ENCODE results near the gene MIEN1.
"Not testable (repeated sequence)": the region's sequence is repeated elsewhere in the genome, so short reads cannot be mapped to it uniquely, and the experiment has no call there.

MIEN1 gene, protein sequence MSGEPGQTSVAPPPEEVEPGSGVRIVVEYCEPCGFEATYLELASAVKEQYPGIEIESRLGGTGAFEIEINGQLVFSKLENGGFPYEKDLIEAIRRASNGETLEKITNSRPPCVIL

DNA sequence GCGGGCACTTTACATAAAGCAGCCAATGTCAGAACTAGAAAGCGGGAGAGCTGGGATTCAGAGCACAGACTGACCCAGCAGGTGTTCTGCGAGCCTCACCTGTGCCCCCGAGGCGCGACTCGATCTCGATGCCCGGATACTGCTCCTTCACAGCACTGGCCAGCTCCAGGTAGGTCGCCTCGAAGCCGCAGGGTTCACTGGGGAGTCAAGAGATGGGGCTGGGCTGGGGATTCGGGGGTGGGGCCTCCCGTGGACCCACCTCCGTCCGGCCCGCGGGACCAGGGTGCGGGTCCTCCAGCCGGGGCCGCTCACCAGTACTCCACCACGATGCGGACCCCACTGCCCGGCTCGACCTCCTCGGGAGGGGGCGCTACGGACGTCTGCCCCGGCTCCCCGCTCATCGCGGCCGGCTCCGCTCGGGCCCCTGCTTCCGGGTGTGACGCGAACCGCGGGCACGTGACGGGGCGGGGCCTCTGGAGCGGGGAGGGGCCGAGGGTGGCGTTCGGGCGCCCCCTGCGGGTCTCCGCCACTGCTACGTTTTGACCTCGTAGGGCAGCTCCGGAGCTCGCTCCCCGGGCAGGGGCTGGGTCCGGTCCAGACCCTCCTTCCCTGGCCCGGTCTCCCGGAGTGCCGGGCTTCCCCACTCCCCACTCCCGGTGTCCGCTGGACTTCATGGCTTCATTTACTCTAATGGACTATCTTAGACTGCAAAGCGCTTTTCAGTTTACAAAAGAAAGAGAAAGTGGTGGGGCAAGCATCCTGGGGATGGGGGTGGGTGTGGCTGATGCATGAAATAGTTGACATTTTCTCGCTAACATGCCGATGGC lies at the start of gene MIEN1:
MIEN1 (minus strand) TSS at position 438 of the 827 bp plus-strand sequence; CDS start at position 401, 37 bp downstream.
- peak; percentile 14 for DNase-seq

DNA sequence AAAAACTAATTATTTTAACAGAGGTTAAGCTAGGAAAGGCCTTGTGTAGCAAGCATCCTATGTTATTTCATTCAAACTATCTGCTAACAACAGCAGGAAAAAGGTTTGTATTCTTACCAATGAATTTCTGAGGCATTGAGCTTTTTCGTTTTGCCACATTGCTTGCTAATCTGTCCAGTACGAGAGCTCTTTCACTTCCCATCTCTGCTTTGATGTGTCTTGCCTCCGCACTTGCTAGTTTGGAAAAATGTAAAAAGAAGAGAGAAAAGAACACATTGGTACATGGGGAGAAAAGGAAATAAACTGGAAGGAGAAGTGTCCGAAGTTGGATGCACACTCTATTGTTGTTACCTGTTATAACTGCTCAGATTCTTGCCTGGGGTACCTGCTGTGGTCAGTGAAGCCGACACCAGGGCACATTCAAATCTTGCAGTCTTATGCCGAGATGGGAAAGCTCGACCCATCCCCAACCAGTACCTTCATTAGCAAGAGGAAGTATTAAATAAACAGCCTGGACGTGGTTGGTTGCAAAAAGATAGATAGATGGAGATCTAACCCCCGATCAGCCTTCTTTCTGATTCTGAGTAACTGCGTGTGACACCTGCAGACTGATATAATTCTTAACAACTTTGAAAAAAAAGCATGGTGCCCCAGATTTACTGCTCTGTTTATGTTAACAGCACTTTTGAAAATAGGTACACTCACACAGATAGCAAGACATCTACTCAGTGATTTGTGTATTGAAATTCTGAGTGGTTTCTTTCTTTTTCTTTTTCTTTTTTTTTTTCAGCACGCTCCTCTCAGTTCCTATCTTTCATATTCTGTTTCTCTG lies 47.4 kb upstream of the MIEN1 start:
- DNase-seq, result no peak

GRCh38 chr17:39776252-39776651 lies 45.9 kb upstream of the MIEN1 start:
- no peak for DNase-seq

DNA sequence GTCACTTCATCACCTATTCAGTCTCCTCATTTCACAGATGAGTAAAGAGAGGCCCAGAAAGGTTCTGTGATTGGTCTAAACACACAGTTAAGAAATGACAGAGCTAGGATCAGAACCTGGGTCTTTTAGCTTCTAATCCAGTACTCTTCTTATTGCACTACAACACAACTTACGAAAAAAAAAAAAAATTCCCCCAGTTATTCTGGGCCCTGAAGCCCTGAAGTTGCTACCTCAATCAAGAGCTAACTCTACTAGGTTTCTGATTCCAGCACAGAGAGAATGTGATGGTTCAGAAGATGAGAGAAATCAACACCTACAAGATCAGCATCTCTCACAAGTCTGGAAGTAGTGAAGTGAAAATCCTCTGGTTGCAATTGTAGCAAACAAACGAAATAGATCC lies 44.7 kb upstream of the MIEN1 start:
- DNase-seq, result no peak

DNA sequence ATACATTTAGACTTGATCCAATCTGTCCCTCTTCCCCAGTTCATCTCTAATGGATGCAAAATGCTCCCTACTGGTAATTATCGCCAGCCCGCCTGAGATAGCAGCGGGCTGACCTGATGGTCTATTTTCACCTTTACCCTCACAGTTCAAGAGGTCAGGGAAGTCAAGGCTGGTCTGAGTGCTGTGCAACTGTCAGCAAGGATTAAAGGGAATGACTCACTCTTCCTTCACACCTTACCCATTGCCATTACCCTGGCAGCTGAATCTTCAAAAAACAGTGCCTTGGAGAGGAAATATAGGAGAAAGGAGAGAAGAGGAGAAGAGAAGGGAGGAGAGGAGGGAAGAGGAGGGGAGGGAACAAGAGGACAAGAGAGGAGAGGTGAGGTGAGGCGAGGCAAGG lies 43.7 kb upstream of the MIEN1 start:
- no peak for DNase-seq

- no peak for DNase-seq
Measured at GRCh38 chr17:39772987-39773934, 42.9 kb upstream of the MIEN1 start.

DNA sequence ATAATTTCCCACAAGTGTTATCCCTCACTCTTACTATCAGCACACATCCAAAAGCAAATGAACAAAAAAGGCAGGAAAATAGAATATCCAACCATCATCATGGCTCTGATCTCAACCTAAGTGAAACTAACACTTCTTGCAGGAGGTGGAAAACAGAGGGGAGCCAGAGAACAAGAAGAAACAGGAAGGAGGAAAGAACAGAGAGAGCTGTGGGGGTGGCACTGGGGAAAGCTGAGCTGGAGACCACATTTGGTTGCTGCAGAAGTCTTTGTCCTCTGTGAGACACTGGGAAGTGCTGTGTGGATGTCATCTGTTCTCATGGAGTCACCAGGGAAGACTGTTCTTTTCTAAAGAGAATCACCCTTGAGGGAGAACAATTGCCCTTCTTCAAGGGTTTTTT lies 42.1 kb upstream of the MIEN1 start:
- DNase-seq, result no peak

GRCh38 chr17:39769974-39770587 lies 39.7 kb upstream of the MIEN1 start:
- peak; percentile 56 for DNase-seq

- no peak for DNase-seq
Measured at GRCh38 chr17:39767147-39767546, 36.8 kb upstream of the MIEN1 start.

DNA sequence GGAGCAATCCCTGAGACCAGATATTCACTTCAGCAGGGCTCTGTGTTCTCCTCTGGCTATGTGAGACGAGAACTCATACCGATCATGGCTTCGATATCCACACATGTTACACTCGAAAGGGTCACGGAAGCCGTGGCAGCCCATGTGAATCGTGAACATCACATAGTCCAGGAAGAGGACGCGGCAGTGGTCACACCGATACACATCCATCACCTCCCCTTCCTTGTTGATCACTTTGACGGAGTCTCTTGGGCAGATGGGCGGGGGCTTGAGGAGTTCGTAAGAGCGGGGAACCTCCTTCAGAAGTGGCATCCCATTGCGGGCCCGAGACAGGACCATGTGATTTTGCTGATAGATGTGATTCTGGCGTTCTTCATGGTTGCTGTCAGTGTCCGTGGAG lies 35.4 kb upstream of the MIEN1 start:
- no peak for DNase-seq

- DNase-seq, result no peak
Measured at GRCh38 chr17:39765175-39765574, 34.8 kb upstream of the MIEN1 start.

GRCh38 chr17:39764171-39764570 lies 33.8 kb upstream of the MIEN1 start:
- not testable (repeated sequence) for DNase-seq

GRCh38 chr17:39763051-39763820 lies 32.9 kb upstream of the MIEN1 start:
- no peak for DNase-seq

GRCh38 chr17:39761861-39762496 lies 31.6 kb upstream of the MIEN1 start:
- no peak for DNase-seq

DNA sequence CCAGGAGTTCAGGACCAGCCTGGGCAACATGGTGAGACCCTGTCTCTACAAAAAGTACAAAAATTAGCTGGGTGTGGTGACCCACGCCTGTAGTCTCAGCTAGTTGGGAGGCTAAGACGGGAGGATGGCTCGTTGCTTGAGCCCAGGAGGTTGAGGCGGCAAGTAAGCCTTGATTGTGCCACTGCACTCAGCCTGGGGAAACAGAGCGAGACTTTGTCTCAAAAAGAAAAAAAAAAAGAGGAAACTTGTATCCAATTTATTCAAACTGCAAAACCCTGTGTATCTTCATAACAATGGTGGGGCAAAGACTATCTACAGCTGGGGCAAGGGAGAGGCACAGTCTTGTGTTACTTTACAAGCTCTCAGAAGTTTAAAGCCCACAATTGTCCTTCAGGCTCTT lies 28.9 kb upstream of the MIEN1 start:
- DNase-seq, result no peak

GRCh38 chr17:39757931-39758873 lies 27.9 kb upstream of the MIEN1 start:
- DNase-seq, result no peak

GRCh38 chr17:39757176-39757662 lies 26.9 kb upstream of the MIEN1 start:
- no peak for DNase-seq

DNA sequence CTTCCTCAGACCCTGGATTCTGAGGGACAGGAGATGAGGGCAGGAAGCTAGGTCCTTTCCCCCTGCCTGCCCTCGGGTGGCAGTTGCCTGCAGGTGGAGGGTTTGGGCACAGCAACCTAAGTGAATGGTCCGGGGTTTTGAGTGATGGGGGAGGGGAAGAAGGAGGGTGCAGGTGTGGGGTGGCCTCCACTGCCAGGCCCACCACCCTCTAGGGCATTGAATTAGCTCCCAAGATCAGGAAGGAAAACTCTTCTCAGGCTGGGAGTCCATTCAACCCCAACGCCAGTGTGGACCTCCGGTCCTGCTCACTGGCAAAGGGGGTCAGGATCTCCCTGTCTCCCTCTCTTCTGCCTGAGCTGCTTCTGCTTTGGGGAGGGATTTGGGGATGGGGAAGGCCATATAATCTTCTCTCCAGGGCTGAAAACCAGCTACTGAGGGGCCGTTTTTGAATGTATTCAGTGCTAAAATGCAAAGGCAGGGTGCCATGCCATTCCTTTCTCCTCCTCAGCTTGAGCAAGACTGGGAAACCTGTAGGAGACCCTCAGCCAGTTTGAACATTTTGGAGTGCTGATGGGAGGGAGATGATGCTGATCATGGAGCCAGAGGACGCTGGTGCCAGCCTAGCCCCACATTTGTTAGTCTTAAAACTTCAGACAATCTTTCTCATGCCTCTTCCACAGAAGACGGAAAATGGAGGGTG lies 26.2 kb upstream of the MIEN1 start:
- no peak for DNase-seq

Measured in DMS 273 treated with DMSO at 0.1 percent for 48 hours (cell line).